Fibroblast of villous mesenchyme (primary cell): ENCODE results near the gene CAPN7. TPM values are rescaled to one million over a fixed set of nuclear protein-coding genes. Genes with fewer than 3 reads are reported as not detected.

ENCODE experiments used
- DNase-seq: peaks from one replicate; pipeline ENCODE4 v3.0.0-alpha.2; 2010; ENCODE audit warnings: low read depth
- H3K4me3 ChIP-seq: 2 replicates; pipeline ENCODE4 v1.5.1; 2011; ENCODE audit warnings: low read depth, mild to moderate bottlenecking, low read length
- total RNA-seq: library from RNA; depleted of rRNA; stranded (reverse); fragments of >200 nt; gene quantifications from 2 replicates; pipeline ENCODE4 v1.2.3, GENCODE V29; 2012
- TF ChIP-seq, protein P1 (sequence below): IDR thresholded peaks from 2 replicates; pipeline ENCODE4 v1.5.1; 2012; ENCODE audit warnings: low read depth, mild to moderate bottlenecking, low read length; ENCODE audit not compliant: insufficient read depth

Gene CAPN7
- total RNA-seq, 1 donor = 51.4 TPM

- no peak for DNase-seq
- TF ChIP-seq, protein P1, sequence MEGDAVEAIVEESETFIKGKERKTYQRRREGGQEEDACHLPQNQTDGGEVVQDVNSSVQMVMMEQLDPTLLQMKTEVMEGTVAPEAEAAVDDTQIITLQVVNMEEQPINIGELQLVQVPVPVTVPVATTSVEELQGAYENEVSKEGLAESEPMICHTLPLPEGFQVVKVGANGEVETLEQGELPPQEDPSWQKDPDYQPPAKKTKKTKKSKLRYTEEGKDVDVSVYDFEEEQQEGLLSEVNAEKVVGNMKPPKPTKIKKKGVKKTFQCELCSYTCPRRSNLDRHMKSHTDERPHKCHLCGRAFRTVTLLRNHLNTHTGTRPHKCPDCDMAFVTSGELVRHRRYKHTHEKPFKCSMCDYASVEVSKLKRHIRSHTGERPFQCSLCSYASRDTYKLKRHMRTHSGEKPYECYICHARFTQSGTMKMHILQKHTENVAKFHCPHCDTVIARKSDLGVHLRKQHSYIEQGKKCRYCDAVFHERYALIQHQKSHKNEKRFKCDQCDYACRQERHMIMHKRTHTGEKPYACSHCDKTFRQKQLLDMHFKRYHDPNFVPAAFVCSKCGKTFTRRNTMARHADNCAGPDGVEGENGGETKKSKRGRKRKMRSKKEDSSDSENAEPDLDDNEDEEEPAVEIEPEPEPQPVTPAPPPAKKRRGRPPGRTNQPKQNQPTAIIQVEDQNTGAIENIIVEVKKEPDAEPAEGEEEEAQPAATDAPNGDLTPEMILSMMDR = no peak
- no peak overlapping the region for H3K4me3 ChIP-seq
These were observed 7.4 kb upstream of the CAPN7 start for GRCh38 chr3:15198686-15199085.

GRCh38 chr3:15199493-15200105 is 6.4 kb upstream of the CAPN7 start:
- DNase-seq = no peak
- TF ChIP-seq, protein P1 = no peak
- H3K4me3 ChIP-seq = no peak overlapping the region

DNA sequence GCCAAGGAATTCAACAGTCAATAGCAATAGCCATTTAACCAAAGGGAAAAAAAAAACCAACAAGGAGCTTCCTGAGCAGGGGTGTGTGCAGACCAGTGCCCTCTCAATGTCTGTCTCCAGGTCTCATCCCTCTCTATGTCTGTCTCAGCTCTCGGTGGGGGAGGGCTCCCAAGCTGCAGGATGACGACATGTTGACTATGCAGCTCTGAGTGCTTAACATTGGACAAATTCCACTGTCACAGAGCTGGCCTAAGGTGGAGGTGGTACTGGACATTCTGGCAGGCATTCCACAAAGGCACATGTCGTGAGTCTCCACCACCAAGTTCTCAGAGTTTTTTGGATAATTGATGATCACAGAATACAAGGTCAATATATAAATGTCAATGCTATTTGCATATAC is 2.0 kb upstream of the CAPN7 start:
- DNase-seq = no peak
- TF ChIP-seq, protein P1 = no peak
- no peak overlapping the region for H3K4me3 ChIP-seq

DNA sequence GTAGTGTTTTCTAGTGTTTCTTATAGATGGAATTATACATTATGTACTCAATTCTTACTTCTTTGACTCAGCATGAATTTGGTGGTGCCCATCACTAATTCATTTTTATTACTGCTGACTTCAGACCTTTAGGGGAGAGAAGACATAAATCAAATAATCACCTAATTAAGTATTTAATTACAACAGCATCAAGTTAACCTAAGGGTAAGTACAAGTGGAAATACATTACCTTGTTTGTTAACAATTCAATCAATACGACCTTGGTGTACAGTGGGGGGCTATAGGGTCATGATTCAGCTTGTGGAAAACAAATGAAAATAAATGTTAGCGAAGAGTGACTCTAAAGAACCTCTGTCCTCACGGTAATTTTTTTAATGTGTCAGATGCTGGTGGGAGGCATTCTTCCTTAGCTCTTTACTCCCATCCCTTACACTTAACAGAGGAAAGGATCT is 538 bp upstream of the CAPN7 start:
- DNase-seq = no peak
- peak overlapping the region; percentile 65 for H3K4me3 ChIP-seq
- TF ChIP-seq, protein P1 = no peak

GRCh38 chr3:15206662-15207576 is 873 bp downstream of the CAPN7 start:
- H3K4me3 ChIP-seq = peak overlapping the region; percentile 99
- peak; percentile 57 for DNase-seq
- TF ChIP-seq, protein P1 = no peak

- H3K4me3 ChIP-seq = peak overlapping the region; percentile 99
- DNase-seq = peak; percentile 5
These were observed 1.9 kb downstream of the CAPN7 start for GRCh38 chr3:15207836-15208504.

More at GRCh38 chr3:15207836-15208504, 1.9 kb downstream of the CAPN7 start:
- TF ChIP-seq, protein P1 = no peak
